PFSK-1 (cell line): Measurements from ENCODE around the gene USP48.

Source experiments
- REST ChIP-seq, 2 experiments: IDR thresholded peaks; 2 replicates each; pipeline versions ENCODE4 v1.6.1 to v1.8.0; 2011 to 2012; ENCODE audit warnings: low read depth in 2 of 2, low read length in 2 of 2, control low read depth in 1 of 2, inconsistent platforms in 1 of 2, mild to moderate bottlenecking in 1 of 2, moderate library complexity in 1 of 2; ENCODE audit not compliant: insufficient read depth in 1 of 2
- TAF1 ChIP-seq: IDR thresholded peaks from 2 replicates; pipeline ENCODE4 v1.6.1; 2012; ENCODE audit warnings: low read length, control low read depth, borderline replicate concordance; ENCODE audit not compliant: insufficient read depth

- no peak for TF ChIP-seq REST (IDR thresholded peaks at IDR 0.05; ENCODE audit: insufficient read depth in 1 of 2, low read depth in 2 of 2, low read length in 2 of 2)
- no peak for TF ChIP-seq TAF1
These were observed 9.4 kb downstream of the USP48 start for GRCh38 chr1:21773585-21773984.
